ENCODE results near the gene SCAF8.
"Not testable (repeated sequence)": the region's sequence is repeated elsewhere in the genome, so short reads cannot be mapped to it uniquely, and the experiment has no call there.

SCAF8 gene

DNA sequence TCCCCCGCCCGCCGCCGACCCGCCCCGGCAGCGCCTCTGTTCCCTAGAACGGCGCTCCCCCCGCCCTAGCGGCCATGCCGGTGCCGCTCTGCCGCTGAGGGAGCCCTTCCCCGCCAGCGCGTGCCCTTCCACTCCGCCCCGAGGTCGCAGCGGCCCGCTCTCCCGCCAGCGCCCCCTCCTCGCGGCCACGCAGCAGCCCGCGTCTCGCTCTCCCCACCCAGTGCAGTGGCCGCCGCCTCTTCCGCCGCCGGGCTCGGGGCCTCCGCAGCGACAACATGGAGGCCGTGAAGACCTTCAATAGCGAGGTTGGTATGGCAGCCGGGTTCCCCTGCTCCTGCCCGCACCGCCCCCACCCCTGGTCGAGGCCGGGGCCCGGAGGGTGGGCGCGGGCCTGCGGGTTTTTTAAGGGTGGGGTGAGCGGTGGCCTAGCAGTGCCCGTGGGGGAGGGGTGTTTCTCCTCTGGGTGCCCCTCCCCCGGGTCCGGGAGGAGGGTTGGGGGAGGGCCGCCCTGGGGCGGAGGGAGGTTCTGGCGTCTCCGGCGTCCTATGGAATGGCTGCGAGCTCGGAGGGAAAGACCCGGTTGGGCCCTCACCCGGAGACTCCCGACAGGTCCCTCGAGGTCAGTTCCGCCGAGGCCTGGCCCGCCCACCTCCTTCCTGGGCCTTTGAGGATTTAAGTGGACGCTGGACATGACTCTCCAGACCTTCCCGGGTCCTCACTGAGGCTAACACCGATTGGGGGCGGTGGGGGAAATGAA lies 588 bp downstream of the SCAF8 start:
- peak; percentile 83 to 87 for ATAC-seq

DNA sequence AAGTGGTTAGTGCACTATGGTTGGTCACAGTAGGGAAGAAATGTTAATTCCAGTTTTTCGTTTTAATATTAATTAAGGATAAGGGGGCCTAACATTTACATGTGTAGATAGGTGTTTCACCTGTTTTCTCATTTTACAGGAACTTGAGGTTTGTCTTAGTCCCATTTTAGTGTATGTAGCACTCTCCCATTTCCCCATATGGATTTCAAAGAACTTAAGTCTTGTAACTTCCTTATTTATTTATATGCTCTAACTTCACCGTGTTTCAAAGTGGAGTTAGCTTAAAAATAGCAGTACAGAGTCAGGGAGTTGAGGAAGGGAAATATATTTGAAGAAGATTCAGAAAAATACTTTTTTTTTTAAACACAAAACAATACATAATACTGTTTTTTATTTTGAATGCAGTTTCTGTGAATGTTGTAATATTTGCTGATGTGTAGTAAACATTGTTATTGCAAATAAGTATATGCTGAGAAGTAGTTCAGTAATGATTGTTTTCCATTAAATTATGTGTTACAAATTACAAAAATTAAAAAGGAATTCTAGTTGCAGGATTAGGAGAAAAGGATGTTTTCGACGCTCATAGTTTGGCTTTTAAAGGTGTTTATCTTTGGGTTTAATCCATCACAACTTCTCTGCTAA lies 3.5 kb downstream of the SCAF8 start:
- ATAC-seq = no peak

DNA sequence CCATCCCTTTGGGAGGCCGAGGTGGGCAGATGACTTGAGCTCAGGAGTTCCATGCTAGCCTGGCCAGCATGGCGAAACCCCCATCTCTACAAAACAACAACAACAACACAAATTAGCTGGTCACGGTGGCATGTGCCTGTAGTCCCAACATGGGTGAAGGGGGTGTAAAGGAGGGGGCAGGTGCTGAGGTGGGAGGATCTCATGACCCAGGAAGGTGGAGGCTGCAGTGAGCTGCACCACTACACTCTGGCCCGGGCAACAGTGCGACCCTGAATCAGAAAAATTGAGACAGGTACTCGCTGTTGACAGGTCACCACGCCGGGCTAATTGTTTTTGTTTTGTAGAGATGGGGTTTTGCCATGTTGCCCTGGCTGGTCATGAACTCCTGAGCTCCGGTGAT lies 4.2 kb downstream of the SCAF8 start:
- ATAC-seq = no peak

DNA sequence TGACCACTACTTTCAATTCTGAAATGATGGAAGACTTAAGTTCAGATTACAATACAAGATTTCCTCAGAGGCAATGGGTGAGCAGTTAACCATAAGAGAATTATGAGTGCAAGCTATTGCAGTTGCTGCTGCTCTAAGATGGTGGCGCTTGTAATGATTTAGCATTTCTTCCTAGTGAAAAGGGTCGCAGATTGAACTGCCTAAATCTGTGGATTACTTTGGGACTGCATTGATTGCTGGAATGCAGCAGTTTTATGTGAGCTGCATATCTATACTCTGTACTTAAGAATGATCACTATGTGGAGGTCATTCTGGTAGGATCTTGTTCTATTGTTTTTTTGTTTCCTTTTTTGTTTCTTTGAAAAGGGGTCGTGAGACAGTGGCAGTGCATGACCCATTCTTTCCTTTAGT lies 5.3 kb downstream of the SCAF8 start:
- peak in 1 of 2 donors; percentile 12 for ATAC-seq

DNA sequence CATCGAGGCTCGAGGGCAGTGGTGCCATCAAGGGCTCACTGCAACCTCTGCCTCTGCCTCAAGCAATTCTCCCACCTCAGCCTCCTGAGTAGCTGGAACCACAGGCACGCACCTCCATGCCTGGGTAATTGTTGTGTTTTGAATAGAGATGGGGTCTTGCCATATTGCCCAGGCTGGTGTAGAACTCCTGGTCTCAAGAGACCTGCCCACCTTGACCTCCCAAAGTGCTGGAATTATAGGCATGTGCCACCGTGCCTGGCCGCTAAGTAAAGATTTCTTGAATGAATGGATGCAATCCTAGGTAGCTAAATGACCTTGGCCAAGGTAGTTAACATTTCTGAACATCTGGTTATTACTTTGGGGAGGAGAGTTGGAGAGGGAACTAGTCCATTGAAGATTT lies 7.4 kb downstream of the SCAF8 start:
- ATAC-seq = no peak

DNA sequence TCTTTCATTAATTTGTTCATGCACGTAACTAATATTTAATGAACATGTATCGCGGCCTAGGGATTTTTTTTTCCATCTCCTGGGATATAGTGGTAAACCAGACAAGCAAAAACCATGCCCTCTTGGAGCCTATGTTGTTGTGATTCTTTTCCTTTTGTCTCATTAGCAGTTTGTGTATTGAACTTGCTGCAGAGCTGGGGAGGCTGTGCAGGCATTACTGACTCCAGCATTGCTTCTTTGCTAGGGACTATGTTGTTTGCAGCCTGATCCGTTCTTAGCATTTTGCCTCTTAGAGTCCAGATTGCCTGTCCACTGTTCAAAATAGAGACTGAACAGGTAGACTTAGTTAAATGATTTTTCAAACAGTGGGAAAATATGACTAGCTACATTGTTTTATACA lies 9.7 kb downstream of the SCAF8 start:
- ATAC-seq = no peak

DNA sequence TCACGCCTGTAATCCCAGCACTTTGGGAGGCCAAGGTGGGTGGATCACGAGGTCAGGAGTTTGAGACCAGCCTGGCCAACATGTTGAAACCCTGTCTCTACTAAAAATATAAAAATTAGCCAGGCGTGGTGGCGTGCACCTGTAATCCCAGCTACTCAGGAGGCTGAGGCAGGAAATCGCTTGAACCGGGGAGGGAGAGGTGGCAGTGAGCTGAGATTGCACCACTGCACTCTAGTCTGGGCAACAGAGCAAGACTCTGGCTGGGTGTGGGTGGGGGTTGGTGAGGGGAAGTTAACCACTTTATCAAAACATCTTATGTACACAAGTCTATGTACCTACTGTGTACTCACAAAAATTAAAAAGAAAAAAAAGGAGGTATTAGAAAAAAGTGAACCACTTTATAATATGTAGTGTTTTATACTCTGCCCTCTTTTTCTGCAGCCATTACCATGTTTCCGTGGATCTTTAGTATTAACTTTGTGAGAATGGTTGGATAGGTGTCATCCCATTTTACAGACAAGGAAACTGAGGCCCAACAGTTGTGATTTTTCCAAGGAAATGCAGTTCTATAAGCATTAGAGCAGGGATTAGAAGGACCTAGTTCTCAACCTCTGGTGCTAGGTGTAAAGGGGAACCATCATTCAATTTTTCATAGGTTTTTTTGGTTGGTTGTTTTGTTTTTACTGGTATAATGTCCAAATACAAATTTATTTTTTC lies 11.0 kb downstream of the SCAF8 start:
- not testable (repeated sequence) for ATAC-seq

DNA sequence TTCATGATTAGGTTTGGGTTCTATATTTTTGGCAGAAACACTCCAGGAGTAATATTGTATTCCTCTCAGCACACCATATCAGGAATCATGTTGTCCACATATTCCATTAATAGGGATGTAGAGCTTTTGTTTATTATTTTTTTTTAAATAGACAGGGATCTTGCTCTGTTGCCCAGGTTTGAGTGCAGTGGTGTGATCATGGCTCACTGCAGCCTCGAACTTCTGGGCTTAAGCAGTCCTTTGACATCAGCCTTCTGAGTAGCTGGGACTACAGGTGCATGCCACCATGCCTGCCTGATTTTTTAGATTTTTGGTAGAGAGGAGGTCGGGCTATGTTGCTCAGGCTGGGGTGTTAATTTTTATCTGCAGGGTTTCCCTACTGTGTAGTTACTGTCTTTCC lies 12.0 kb downstream of the SCAF8 start:
- no peak for ATAC-seq

DNA sequence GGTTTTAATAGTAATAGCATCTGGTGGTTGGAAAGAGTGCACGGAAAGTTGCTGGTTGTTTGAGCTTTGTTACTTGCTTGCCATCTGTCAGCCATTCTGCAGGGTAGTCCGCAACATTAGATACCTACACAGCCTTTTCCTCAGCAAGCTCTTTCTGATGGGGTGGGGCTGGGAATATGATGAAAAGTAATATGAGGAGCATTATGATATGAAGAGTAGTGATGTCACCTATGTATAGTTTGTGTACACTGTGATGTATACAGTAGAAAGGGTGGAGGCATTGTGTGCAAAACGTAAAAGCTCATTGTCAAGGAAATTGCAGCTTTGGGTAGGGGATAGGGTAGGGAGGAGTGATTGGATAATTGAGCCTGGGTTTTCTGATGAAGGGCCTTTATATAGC lies 16.1 kb downstream of the SCAF8 start:
- ATAC-seq = no peak

DNA sequence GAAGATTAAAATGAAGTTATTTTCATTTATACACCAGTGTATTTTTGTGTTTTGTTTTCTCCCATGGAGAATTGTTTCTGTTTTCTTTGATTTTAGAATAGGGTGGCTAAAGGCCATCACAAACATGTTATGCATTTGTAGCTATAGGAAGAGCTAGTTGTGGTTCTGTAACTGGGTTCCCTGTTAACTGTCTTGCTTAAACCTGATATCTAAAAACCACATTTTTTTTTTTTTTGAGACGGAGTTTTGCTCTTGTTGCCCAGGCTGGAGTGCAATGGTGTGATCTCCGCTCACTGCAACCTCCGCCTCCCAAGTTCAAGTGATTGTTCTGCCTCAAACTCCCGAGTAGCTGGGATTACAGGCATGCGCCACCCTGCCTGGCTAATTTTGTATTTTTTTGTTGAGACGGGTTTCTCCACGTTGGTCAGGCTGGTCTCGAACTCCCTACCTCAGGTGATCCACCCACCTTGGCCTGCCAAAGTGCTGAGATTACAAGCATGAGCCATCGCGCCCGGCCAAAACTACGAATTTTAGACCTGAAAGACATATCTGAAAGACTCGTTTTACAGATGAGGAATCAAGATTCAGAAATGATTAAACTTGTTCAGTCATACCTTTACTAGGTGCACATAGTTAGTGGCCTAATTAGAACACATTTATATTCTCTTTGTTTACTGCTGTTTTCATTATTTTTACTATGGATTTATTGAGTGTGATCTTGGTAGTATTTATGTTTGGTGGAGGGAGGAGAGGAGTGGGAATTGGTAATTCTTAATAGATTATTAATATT lies 18.0 kb downstream of the SCAF8 start:
- ATAC-seq = no peak

DNA sequence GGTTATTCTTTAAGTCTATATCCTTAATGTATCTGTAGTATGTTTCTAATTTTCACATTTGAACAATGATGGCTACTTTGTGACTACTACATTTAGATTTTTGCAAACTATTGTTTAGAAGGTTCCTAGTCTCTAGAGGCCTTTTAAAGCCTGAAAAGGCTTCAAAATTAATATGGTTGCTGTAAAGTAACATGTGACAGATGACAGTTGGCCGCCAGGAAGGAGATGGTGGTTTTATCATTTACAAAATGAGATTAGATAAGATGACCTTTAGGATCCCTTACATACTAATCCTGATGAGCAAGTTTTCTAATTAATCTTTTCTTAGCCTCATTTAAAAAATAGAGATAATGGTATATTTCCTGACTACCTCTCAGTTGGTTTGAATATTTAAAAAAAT lies 18.8 kb downstream of the SCAF8 start:
- ATAC-seq = no peak

DNA sequence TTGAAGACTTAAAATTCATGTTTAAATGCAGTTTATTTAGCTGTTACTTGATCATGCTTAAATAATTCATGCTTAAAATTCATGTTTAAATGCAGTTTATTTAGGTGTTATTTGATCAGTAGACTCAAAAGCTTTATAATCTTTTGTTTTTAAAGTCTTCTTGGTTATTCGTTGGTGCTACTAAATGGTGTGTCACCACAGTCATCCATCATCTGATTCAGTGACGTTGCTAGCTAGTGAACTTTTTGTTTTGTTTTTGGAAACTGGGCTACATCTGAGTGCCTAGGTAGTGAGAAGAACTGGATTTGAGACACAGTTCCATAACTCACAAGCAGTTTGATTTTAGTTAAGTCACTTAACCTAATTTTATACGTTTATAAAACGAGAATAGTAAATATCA lies 20.9 kb downstream of the SCAF8 start:
- ATAC-seq = peak; percentile 43 to 56

DNA sequence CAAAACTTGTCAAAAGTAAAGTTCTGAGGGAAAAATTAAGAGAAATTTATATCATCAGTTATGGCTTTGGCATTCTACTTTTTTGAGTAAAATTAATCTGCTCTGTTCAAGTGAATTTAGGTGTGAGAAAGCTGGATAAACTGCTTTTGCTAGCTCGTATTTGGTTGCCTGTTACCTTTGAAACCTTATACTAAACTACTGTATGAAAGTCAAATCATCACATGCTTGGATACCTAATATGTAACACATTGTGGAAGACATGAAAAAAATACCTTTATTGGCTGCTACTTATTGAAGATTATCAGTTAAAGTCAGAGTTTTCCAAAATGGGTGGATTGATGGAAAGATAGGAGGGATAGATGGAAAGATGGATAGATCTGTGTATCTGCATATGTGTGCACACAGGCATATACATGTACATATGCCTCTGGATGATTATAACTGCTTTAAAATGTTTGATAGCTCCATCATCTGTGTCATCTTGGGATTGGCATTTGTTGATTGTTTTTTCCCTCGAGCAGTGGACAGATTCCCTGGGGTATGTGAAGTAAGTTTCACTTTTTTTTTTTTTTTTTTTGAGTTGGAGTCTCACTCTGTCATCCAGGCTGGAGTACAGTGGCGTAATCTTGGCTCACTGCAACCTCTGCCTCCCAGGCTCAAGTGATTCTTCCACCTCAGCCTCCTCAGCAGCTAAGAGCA lies 24.3 kb downstream of the SCAF8 start:
- no peak for ATAC-seq

DNA sequence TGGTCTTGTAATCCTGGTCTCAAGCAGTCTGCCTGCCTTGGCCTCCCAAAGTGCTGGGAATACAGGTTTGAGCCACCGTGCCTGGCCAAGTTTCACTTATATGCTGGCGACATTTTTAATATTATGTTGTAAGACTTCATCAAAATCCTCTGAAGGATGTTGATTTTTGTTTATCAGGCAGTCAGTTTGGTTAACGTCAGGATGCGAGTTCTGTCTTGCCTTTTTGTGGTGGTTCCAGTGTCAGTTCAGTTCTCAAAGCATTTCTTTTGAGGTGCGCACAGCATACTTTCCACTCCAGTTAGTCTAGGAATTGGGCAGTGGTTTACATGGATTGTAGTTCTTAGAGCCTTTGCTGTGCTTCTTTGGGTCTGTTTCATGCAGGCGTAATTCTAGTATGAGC lies 24.9 kb downstream of the SCAF8 start:
- no peak for ATAC-seq

DNA sequence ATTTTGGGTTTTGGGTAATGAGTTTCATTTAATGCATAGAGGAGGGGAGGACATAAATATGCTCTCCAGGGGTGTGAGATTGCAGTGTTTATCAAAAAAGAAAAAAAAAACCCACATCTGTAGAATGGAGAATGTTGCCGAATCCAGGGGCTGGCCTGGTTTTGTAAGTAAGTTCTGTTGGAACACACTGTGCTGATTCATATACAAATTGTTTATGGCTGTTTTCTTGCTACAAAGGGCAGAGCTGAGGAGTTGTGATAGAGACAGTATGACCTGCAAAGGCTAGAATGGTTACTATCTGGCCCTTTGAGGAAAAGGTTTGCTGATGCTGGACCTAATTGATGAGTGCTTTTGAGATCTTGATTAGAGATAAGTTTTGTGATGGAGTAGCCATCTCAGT lies 30.4 kb downstream of the SCAF8 start:
- ATAC-seq = no peak

DNA sequence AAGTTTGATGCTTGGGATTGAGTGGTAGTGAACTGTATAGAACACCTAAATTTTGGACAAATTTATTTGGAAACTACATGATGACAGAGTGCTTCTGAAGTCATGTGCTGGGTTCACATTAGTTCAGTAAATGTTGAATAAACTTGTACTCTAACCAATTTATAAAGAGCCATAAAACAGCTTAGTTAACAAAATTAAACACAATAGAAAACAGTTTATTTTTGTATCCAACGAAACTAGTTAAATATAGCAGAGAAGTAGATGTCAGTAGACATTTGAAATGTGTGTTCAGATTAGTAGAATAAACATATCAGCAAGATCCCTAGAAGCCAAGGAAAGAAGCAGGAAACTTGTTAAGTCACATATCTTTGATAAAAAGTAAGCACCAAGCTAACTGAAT lies 32.1 kb downstream of the SCAF8 start:
- no peak for ATAC-seq

DNA sequence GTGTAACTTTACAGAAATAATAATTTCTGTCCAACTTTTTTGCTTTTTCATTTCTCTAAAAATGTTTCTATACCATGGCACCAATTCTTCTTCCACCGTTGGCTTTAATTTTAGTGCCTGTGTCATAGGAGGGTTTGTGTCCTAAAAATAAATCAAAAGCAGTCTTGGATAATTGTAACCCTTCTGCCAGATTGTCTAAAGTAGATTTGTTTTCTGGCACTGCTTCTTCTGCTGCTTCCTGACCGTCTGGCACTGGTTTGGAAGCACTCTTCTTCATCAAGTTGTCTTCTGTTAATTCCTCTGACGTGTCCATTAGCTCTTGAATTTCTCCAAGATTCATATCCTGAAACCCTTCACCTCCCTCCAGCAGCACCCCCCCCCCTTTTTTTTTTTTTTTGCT lies 33.1 kb downstream of the SCAF8 start:
- no peak for ATAC-seq

DNA sequence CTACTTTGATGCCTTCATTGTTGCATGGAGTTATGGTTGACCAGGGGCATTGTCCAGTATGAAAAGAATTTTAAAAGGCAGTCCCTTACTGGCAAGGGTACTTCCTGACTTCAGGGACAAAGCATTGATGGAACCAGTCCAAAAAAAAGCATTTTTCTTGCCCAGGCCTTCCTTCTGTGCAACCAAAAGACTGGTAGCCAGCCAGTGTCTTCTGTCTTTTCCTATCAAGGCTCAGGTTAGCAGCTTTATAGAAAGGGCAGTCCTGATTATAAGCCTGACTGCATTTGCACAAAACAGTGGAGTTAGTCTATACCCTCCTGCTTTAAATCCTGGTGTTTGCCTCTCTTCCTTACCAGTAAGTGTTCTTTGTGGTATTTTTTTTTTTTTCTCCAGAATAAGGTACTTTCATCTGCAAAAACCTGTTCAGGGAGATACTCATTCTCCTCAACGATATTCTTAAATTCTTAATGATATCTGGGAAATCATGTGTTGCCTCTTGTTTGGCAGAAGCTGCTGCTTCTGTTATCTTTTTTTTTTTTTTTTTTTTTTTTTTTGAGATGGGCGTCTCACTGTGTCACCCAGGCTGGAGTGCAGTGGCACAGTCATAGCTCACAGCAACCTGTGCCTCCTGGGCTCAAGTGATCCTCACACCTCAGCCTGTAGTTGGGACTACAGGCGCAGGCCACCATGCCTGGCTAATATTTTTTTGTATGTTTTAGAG lies 33.9 kb downstream of the SCAF8 start:
- ATAC-seq = no peak

DNA sequence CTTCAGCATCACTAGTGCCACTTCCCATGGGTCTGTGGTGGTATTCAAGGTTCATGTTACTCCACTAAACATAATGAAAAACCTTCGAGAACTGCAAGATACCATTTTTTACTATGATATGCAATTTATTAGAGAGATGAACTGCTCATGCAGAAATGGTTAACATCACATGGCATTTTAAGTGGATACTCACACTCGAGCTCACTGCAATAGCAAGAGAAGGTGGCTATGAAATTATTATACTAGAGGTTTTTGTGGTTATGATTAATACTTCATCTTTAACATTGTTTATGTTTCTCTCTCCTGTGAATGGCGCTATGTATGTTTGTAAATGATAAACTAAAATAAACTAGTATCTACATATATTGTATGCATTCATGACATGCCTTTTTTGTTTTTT lies 35.1 kb downstream of the SCAF8 start:
- ATAC-seq = peak; percentile 75 to 81

DNA sequence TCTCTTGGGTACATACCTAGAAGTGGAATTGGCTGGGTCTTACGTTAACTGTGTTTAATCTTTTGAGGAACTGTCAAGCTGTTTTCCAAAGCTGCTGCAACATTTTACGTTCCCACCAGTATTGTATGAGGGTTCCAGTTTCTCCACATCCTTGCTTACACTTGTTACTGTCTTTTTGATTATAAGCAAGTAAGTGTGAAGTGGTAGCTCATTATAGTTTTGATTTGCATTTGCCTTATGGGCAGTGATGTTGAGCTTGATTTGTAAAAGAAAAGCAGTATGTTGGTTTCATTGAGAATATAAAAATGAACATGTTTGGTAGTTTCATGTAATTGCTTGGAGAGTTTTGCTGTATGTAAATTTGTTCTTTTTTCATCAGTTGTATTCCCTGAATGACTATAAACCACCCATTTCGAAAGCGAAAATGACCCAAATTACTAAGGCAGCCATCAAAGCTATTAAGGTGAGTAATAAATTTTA lies 40.4 kb downstream of the SCAF8 start:
- peak; percentile 89 to 90 for ATAC-seq

DNA sequence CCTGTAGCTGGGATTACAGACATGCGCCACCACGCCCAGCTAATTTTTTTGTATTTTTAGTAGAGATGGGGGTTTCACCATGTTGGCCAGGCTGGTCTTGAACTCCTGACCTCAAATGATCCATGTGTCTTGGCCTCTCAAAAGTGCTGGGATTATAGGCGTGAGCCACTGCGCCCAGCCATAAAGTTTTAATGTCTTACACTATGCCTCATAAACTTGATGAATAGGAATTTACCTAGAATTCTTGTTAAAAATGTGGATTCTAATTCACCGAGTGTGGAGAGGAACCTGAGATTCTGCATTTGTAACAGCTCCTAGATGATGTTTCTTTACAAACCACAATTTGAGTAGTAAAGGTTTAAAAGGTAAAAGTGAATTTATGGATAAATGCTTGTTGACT lies 45.9 kb downstream of the SCAF8 start:
- ATAC-seq = not testable (repeated sequence)

DNA sequence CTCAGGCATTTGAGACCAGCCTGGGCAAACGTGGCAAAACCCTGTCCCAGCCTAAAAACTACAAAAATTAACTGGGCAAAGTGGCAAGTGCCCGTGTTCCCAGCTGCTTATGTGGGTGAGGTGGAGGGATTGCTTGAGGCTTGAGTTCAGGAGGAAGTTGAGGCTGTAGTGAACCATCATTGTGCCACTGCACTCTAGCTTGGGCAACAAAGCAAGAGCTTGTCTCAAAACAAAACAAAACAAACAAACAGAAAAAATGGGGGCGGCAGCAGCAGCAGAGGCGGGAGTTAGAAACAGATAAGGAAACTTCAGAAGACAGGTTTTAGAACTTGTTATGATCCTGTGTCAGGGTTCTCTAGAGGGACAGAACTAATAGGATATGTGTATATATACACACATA lies 49.0 kb downstream of the SCAF8 start:
- no peak for ATAC-seq

All from activated CD4-positive, CD25-positive, alpha-beta regulatory T cell treated with anti-CD3 and anti-CD28 coated beads, Interleukin-2, amount 50 U/mL, for 24 hours (primary cell).